GM18505 (cell line): ENCODE measurements around the gene FN3KRP.
A peak's percentile ranks its signal among the peaks of the same experiment; 100 is the strongest.
"Not testable (repeated sequence)": the region's sequence is repeated elsewhere in the genome, so short reads cannot be mapped to it uniquely, and the experiment has no call there.

Source experiments
- ATAC-seq: cut with Tn5 transposase; IDR thresholded peaks from one replicate; pipeline ENCODE4 v1.9.1; 2021; ENCODE audit not compliant: unreplicated experiment
- POLR2A ChIP-seq: IDR thresholded peaks from 4 replicates; pipeline ENCODE4 v1.6.1; 2011; ENCODE audit warnings: borderline replicate concordance; ENCODE audit not compliant: insufficient read depth, insufficient read length; ENCODE audit errors: extremely low read depth

Gene FN3KRP

DNA sequence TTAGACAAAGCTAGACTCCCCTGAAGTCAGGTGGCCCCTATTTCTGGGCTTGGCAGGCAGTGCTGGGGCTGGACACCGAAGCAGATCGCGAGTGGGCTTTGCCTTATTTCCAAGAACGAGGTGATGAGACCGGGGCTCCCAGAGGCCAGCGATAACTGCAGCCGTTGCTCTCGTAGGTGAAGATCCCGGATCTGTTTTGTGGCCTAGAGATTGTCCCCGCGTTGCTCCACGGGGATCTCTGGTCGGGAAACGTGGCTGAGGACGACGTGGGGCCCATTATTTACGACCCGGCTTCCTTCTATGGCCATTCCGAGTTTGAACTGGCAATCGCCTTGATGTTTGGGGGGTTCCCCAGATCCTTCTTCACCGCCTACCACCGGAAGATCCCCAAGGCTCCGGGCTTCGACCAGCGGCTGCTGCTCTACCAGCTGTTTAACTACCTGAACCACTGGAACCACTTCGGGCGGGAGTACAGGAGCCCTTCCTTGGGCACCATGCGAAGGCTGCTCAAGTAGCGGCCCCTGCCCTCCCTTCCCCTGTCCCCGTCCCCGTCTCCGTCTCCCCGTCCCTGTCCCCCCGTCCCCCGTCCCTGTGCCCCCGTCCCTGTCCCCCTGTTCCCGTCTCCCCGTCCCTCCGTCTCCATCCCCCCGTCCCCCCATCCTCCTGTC, 33.9 kb downstream of the FN3KRP start:
- ATAC-seq = no peak

DNA sequence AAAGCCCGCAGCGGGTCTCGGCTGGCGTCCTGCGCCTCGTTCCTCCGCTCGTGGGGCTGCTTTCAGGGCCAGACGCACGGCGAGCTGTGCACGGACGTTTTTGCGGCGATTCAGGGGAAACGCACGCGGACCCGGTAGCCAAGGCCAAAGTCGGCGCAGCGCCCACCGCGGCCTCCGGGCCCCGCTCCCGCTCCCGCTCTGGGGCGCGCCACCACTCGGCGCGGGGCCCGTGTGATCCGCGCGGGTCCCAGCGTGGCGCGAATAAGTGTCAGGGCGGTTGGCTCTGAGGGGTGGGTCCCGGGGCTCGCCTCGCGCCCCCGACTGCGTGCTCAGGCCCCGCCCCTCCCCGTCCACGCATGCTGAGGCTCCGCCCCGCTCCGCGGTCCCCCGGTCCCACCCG, 34.7 kb downstream of the FN3KRP start:
- ATAC-seq = peak; percentile 31
- TF ChIP-seq POLR2A = no peak

More for the DNA sequence above, 33.9 kb downstream of the FN3KRP start:
- TF ChIP-seq POLR2A = no peak

DNA sequence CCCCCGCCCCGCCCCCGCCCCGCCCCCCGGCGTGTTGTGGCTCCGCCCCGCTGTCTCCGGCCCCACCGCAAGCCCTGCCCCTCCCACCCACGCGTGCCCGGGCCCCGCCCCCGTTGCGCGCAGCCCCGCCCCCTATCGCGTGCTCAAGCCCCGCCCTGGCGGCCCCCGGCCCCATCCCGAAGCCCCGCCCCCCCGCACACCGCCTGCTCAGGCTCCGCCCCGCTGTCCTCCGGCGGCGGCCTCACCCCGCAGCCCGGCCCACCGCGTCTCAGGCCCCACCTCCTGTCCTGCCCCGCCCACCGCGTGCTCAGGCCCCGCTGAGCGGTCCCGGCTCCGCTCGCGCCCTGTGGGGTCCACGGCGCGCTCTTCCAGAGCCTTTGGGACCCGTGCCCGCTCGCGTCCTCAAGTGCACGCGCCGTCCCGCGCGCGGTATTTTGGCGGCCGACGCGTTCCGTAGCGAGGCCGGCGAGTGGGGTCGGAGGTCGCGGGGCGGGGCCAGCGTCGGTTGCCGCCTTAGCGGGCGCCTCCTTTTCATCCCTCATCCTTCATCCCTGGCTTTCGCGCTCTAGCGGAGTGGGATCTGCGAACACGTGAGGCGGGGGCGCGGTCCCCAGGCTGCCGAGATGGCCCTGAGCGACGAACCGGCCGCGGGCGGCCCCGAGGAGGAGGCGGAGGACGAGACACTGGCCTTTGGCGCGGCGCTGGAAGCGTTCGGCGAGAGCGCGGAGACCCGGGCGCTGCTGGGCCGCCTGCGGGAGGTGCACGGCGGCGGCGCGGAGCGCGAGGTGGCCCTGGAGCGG, 35.3 kb downstream of the FN3KRP start, which contains the start of gene TBCD:
TSS of gene TBCD (plus strand) at position 495 of the 800 bp plus-strand sequence. CDS start at position 624, 129 bp downstream.
- peak; percentile 50 for TF ChIP-seq POLR2A
- ATAC-seq = peak; percentile 72

GRCh38 chr17:82752371-82753200, 36.1 kb downstream of the FN3KRP start:
- ATAC-seq = peak; percentile 30
- TF ChIP-seq POLR2A = no peak

GRCh38 chr17:82753201-82753464, 36.6 kb downstream of the FN3KRP start:
- ATAC-seq = no peak
- no peak for TF ChIP-seq POLR2A

- ATAC-seq = no peak
- no peak for TF ChIP-seq POLR2A
These were observed 38.0 kb downstream of the FN3KRP start for GRCh38 chr17:82754297-82755208.

DNA sequence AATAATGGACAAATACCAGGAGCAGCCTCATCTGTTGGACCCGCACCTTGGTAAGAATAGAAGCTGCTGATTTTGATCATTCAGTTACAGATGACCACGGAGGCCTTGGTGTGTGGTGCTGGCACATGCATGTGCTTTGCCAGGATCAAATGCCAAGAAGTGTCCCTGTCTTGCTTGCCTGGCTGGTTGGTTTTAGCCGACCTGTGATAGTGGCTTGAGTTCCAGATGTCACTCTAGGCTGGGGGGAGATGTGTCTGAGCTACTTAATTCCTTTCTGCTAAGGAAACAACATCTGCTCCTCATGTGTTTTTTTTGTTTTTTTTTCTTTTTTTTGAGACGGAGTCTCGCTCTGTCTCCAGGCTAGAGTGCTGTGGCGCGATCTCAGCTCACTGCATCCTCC, 39.7 kb downstream of the FN3KRP start:
- ATAC-seq = no peak
- TF ChIP-seq POLR2A = no peak

DNA sequence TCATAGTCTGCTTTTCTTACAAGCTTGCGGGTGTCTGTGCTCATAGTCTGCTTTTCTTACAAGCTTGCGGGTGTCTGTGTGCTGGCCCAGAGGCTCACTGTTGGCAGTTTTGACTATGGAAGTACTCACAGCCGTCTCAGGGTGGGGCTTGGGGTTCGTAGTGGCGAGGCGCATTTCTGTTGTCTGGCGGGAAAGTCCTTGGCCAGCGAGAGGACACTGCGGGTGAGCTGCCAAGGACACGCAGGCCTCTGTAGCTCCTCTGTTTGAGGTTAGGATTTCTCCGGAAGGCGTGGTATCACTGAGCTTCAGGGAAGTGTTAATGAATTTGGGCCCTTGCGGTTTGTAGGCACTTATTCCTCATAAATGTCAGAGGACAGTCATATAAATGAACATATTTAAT, 48.9 kb downstream of the FN3KRP start:
- TF ChIP-seq POLR2A = no peak
- no peak for ATAC-seq

GRCh38 chr17:82767041-82767754, 50.7 kb downstream of the FN3KRP start:
- no peak for ATAC-seq
- no peak for TF ChIP-seq POLR2A

DNA sequence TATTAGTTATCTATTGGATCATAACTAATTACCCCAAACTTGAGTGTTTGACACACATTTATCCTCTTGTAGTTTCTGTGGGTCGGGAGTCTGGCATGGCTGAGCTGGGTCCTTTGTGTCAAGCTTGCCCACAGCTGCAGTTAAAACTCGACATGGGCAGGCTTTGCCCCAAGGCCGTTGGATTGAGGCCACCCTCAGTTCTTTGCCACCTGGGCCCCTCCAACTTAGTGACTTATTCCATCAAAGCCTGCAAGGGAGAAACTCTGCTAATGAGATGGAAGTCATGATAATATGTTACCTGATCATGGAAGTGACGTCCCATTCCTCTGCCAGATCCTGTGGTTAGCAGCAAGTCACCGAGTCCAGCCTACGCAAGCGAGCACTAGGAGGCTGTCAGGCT, 52.5 kb downstream of the FN3KRP start:
- ATAC-seq = no peak
- no peak for TF ChIP-seq POLR2A

DNA sequence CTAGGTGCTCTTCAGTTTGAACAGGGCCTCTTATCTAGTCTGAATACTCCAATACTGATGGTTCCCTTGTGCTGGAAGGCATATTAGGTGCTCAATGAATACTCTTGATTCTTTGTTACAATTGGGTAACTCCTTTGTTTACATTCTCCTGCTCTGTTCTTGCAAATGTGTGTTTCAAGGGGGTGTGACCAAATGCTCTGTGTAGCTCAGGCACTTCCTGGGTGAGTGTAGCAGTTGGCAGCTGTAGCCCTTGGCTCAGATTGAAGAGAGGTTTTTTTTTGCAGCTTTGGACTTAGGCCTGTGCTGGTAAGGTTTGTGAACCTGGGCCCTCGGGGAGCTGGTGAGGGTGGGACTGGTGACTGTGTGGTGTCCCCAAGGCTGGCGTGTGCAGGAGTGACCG, 55.5 kb downstream of the FN3KRP start:
- no peak for ATAC-seq
- TF ChIP-seq POLR2A = no peak

DNA sequence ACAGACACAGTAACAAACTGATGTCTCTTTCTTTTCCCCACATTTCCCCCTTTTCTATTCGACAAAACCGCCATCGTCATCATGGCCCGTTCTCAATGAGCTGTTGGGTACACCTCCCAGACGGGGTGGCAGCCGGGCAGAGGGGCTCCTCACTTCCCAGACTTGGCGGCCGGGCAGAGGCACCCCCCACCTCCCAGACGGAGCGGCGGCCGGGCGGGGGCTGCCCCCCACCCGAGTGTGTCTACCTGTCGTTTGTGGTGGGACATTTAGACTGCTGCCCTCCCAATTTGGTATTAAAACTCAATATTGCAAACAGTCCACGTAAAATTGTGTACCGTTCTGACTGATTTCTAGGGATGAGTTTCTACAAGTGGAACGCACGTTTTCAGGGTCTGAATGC, 58.0 kb downstream of the FN3KRP start:
- ATAC-seq = not testable (repeated sequence)
